ENCODE data around the gene TMEM126A.
"Not testable (repeated sequence)": the region's sequence is repeated elsewhere in the genome, so short reads cannot be mapped to it uniquely, and the experiment has no call there.

DNA sequence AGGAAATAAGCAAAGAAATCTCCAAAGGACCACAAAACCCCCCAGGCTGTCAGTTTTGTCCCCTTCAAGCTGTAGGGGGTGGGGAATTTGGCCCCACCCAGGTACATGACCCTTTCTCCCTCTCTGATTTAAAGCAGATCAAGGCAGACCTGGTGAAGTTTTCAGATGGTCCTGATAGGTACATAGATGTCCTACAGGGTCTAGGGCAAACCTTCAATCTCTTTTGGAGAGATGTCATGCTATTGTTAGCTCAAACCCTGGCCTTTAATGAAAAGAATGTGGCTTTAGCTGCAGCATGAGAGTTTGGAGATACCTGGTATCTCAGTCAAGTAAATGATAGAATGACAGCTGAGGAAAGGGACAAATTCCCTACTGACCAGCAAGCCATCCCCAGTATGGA is 39.1 kb upstream of the TMEM126A start:
- not testable (repeated sequence) for TF ChIP-seq POLR2A (IDR thresholded peaks at IDR 0.05); POLR2AphosphoS5 (IDR thresholded peaks at IDR 0.05; ENCODE audit: insufficient read depth in 1 of 2, low read depth in 1 of 2)
- TF ChIP-seq, protein P1, sequence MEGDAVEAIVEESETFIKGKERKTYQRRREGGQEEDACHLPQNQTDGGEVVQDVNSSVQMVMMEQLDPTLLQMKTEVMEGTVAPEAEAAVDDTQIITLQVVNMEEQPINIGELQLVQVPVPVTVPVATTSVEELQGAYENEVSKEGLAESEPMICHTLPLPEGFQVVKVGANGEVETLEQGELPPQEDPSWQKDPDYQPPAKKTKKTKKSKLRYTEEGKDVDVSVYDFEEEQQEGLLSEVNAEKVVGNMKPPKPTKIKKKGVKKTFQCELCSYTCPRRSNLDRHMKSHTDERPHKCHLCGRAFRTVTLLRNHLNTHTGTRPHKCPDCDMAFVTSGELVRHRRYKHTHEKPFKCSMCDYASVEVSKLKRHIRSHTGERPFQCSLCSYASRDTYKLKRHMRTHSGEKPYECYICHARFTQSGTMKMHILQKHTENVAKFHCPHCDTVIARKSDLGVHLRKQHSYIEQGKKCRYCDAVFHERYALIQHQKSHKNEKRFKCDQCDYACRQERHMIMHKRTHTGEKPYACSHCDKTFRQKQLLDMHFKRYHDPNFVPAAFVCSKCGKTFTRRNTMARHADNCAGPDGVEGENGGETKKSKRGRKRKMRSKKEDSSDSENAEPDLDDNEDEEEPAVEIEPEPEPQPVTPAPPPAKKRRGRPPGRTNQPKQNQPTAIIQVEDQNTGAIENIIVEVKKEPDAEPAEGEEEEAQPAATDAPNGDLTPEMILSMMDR (IDR thresholded peaks at IDR 0.05): not testable (repeated sequence)
